OCI-LY7 (cell line): ENCODE measurements around the gene SREBF1. TPM values are rescaled to one million over a fixed set of nuclear protein-coding genes. Genes with fewer than 3 reads are reported as not detected.

ENCODE experiments used
- BruUV-seq: library from RNA; stranded (reverse); fragments of 400-500 nt; replicated peaks from 2 replicates; lab custom pipeline; 2021; lab: Mats Ljungman, UMichigan
- CTCF ChIA-PET: fragments of 300-600 bp; sonication (Branson Sonifier 250); formaldehyde crosslinking; loops from one replicate; lab custom pipeline; 2022; ENCODE audit warnings: antibody characterized with exemption; ENCODE audit not compliant: unreplicated experiment; lab: Charles Lee
- POLR2A ChIA-PET: fragments of 300-600 bp; sonication (Branson Sonifier 250); formaldehyde crosslinking; loops from one replicate; lab custom pipeline; 2022; ENCODE audit warnings: antibody characterized with exemption; lab: Charles Lee
- DNase-seq: peaks from one replicate; pipeline ENCODE4 v3.0.0-alpha.2; 2015; ENCODE audit warnings: low spot score
- H2AFZ ChIP-seq: fragments of 200-600 bp; sonication (generic), shearing (Covaris generic); 2 replicates; pipeline ENCODE4 v1.6.1; 2014; ENCODE audit warnings: mild to moderate bottlenecking, antibody characterized with exemption, low read length, moderate library complexity
- H3K27ac ChIP-seq: fragments of 200-600 bp; sonication (generic); 2 replicates; pipeline ENCODE4 v1.5.1; 2014; ENCODE audit warnings: mixed run types, low read depth, mild to moderate bottlenecking, moderate library complexity, low read length, inconsistent platforms; ENCODE audit not compliant: poor library complexity, severe bottlenecking
- H3K36me3 ChIP-seq: fragments of 200-600 bp; sonication (generic); 2 replicates; pipeline ENCODE4 v1.6.1; 2014; ENCODE audit warnings: mild to moderate bottlenecking, antibody characterized with exemption, low read length, moderate library complexity, mixed read lengths; ENCODE audit not compliant: insufficient read depth
- H3K4me1 ChIP-seq: fragments of 200-600 bp; sonication (generic); 2 replicates; pipeline ENCODE4 v1.5.1; 2014; ENCODE audit warnings: mild to moderate bottlenecking, low read length; ENCODE audit not compliant: insufficient read depth, poor library complexity, severe bottlenecking
- H3K4me2 ChIP-seq: fragments of 200-600 bp; sonication (generic); 2 replicates; pipeline ENCODE4 v1.6.1; 2014; ENCODE audit warnings: mild to moderate bottlenecking, low read length
- H3K4me3 ChIP-seq: fragments of 200-600 bp; sonication (generic); 2 replicates; pipeline ENCODE4 v1.5.1; 2014; ENCODE audit warnings: mild to moderate bottlenecking, low read depth, low read length; ENCODE audit not compliant: poor library complexity, severe bottlenecking
- H3K79me2 ChIP-seq: fragments of 200-600 bp; sonication (generic); 2 replicates; pipeline ENCODE4 v1.6.1; 2016; ENCODE audit warnings: low read depth, mild to moderate bottlenecking, low read length, moderate library complexity, mixed read lengths; ENCODE audit not compliant: insufficient read depth
- H3K9me2 ChIP-seq: fragments of 200-600 bp; sonication (generic); 2 replicates; pipeline ENCODE4 v1.6.1; 2016; ENCODE audit warnings: mild to moderate bottlenecking, low read length, mixed read lengths; ENCODE audit not compliant: insufficient read depth
- H3K9me3 ChIP-seq: fragments of 200-600 bp; sonication (generic); 2 replicates; pipeline ENCODE4 v1.6.1; 2014; ENCODE audit warnings: mild to moderate bottlenecking, mixed run types, low read length, mixed read lengths
- H4K20me1 ChIP-seq: fragments of 200-600 bp; sonication (generic); 2 replicates; pipeline ENCODE4 v1.6.1; 2014; ENCODE audit warnings: mild to moderate bottlenecking, antibody characterized with exemption, low read length, moderate library complexity, mixed read lengths; ENCODE audit not compliant: insufficient read depth
- CTCF ChIP-seq: fragments of 200-600 bp; sonication (generic); conservative IDR thresholded peaks from 2 replicates; pipeline ENCODE4 v1.5.1; 2014; ENCODE audit warnings: mild to moderate bottlenecking, antibody characterized with exemption, low read length, moderate library complexity, mixed read lengths
- EZH2phosphoT487 ChIP-seq: fragments of 200-600 bp; sonication (generic); IDR thresholded peaks from 2 replicates; pipeline ENCODE4 v1.6.1; 2018; ENCODE audit warnings: low read depth, borderline replicate concordance, mild to moderate bottlenecking, mixed run types, antibody characterized with exemption, low read length, moderate library complexity, mixed read lengths
- intact Hi-C: fragments of 100-400 bp; cut with micrococcal nuclease; formaldehyde crosslinking; loops from one replicate; pipeline ENCODE4 v1.10.0; 2022; ENCODE audit not compliant: unreplicated experiment
- total RNA-seq, 2 experiments: library from RNA; depleted of rRNA in 1 of 2; stranded (reverse); fragments of >200 nt in 1 of 2; shearing (Covaris generic) in 1 of 2; gene quantifications; 2 replicates each; pipeline ENCODE4 v1.2.3, GENCODE V29; 2014 to 2022

The SREBF1 gene
- total RNA-seq, 2 experiments from 2014 or later: 70.4 to 187 TPM

- no peak overlapping the region for H3K4me2 ChIP-seq
- H3K9me3 ChIP-seq: no peaks in the 10 kb centered on the region
- BruUV-seq: no TSS peak
- no peaks in the 10 kb centered on the region for H3K9me2 ChIP-seq
- H3K36me3 ChIP-seq: peaks cover 53% of the 10 kb centered on the region
- POLR2A ChIA-PET: interaction anchor here (0.5 kb wide), 1 partner anchor 64 kb away, joined by 5 read pairs; no protein-coding TSS in a partner anchor
- no peaks in the 10 kb centered on the region for H4K20me1 ChIP-seq
- H2AFZ ChIP-seq: no peak overlapping the region
- H3K79me2 ChIP-seq: no peaks in the 10 kb centered on the region
- no peak for DNase-seq
- H3K4me3 ChIP-seq: no peak overlapping the region
- peaks cover 20% of the 10 kb centered on the region for H3K4me1 ChIP-seq
- no peak for TF ChIP-seq CTCF
- TF ChIP-seq EZH2phosphoT487: no peak
- H3K27ac ChIP-seq: no peak overlapping the region
- CTCF ChIA-PET: no interaction called here
- intact Hi-C loops: no loop called here
These were observed 26.5 kb downstream of the SREBF1 start for GRCh38 chr17:17810084-17810894.

GRCh38 chr17:17809531-17810083, 27.2 kb downstream of the SREBF1 start:
- Histone ChIP-seq H3K4me2 (peak overlapping the region; percentile 34; the same call in 1 of the 2 replicates), H3K4me3 (no peak overlapping the region), H3K27ac (no peak overlapping the region), H3K36me3 (peaks cover 46% of the 10 kb centered on the region), H4K20me1 (no peaks in the 10 kb centered on the region), H3K79me2 (no peaks in the 10 kb centered on the region), H3K9me3 (no peaks in the 10 kb centered on the region), H3K4me1 (peaks cover 20% of the 10 kb centered on the region), H2AFZ (no peak overlapping the region), H3K9me2 (no peaks in the 10 kb centered on the region)
- CTCF ChIA-PET: no interaction called here
- DNase-seq: no peak
- intact Hi-C loops: no loop called here
- no TSS peak for BruUV-seq
- POLR2A ChIA-PET: interaction anchor here (0.5 kb wide), 1 partner anchor 64 kb away, joined by 5 read pairs; no protein-coding TSS in a partner anchor
- no peak for TF ChIP-seq EZH2phosphoT487
- TF ChIP-seq CTCF: no peak
